GM12801 (cell line): ENCODE measurements around the gene CLEC10A.

Experiments
- CTCF ChIP-seq: IDR thresholded peaks from one replicate; pipeline ENCODE4 v1.5.1; 2011; ENCODE audit warnings: control low read depth; ENCODE audit not compliant: insufficient read length; ENCODE audit errors: extremely low read depth

CLEC10A gene

GRCh38 chr17:7101531-7101930 is 21.5 kb upstream of the CLEC10A start:
- no peak for TF ChIP-seq CTCF

GRCh38 chr17:7098802-7099459 is 18.9 kb upstream of the CLEC10A start:
- no peak for TF ChIP-seq CTCF

- TF ChIP-seq CTCF = no peak
These were observed 17.9 kb upstream of the CLEC10A start for GRCh38 chr17:7097940-7098339.

GRCh38 chr17:7095625-7096024 is 15.6 kb upstream of the CLEC10A start:
- no peak for TF ChIP-seq CTCF

- TF ChIP-seq CTCF = no peak
These were observed 14.6 kb upstream of the CLEC10A start for GRCh38 chr17:7094652-7095019.

GRCh38 chr17:7084088-7084487 is 4.0 kb upstream of the CLEC10A start:
- TF ChIP-seq CTCF = no peak

- TF ChIP-seq CTCF = no peak
These were observed 3.5 kb upstream of the CLEC10A start for GRCh38 chr17:7083592-7083991.
